Testis (tissue), 2 donors: ENCODE data around the gene HOXC6.

Experiments
- POLR2A ChIP-seq: fragments of 450-650 bp; IDR thresholded peaks from one replicate; pipeline ENCODE4 v1.6.1; 2017; ENCODE audit warnings: antibody characterized with exemption, mild to moderate bottlenecking, moderate library complexity
- TF ChIP-seq, protein P1 (sequence below), 3 experiments: fragments of 450-650 bp in 2 of 3; fragments of 200-600 bp in 1 of 3; sonication (generic) in 1 of 3; IDR thresholded peaks; one replicate each; pipeline ENCODE4 v1.5.1; 2016 to 2019; ENCODE audit warnings: antibody characterized with exemption in 3 of 3, mild to moderate bottlenecking in 2 of 3, moderate library complexity in 1 of 3

DNA sequence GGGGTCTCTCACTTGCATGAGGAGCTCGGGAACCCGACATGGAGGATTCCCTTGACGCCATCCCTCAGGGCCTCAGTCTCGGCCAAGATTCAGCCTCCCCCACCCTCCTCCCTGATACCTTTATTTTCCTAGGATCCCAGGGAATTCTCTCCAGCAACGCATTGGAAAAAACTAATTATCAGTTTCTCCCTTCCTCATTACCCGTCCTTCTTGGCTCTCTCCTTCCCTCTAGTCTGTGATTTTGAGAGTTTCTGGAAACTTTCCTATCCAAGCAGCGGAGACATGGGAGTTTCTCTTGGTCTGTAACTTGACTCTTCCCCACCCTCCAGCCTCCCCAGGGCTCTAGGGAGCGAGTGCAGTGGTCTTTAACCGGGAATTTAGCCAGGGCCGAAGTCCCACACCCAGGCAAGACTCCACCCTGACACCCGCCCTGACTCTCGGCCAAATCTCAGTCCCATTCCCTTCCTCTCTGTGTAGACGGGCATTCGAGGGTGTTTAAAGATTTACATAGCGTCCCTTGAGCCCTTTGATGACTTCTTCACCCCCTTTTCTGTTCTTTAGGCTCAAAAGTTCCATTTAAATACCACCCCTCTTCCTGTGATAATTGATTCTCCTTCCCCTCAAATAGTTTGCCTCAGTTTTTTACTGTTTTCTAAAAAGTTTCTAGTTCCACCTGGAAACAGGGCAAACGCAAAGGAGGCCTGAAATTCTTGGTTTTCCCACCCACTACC, 11.3 kb downstream of the HOXC6 start:
- TF ChIP-seq POLR2A = no peak
- TF ChIP-seq, protein P1, sequence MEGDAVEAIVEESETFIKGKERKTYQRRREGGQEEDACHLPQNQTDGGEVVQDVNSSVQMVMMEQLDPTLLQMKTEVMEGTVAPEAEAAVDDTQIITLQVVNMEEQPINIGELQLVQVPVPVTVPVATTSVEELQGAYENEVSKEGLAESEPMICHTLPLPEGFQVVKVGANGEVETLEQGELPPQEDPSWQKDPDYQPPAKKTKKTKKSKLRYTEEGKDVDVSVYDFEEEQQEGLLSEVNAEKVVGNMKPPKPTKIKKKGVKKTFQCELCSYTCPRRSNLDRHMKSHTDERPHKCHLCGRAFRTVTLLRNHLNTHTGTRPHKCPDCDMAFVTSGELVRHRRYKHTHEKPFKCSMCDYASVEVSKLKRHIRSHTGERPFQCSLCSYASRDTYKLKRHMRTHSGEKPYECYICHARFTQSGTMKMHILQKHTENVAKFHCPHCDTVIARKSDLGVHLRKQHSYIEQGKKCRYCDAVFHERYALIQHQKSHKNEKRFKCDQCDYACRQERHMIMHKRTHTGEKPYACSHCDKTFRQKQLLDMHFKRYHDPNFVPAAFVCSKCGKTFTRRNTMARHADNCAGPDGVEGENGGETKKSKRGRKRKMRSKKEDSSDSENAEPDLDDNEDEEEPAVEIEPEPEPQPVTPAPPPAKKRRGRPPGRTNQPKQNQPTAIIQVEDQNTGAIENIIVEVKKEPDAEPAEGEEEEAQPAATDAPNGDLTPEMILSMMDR (IDR thresholded peaks at IDR 0.05) = no peak
